Hepatocyte (in vitro differentiated cells): Measurements from ENCODE around the gene SRR.
"Not testable (repeated sequence)": the region's sequence is repeated elsewhere in the genome, so short reads cannot be mapped to it uniquely, and the experiment has no call there.

Source experiments
- CTCF ChIP-seq: fragments of 200-600 bp; sonication (generic); IDR thresholded peaks from 2 replicates; pipeline ENCODE4 v1.5.1; 2016; ENCODE audit warnings: antibody characterized with exemption, mild to moderate bottlenecking; ENCODE audit not compliant: poor library complexity
- EZH2 ChIP-seq: fragments of 200-600 bp; sonication (generic); IDR thresholded peaks from 2 replicates; pipeline ENCODE4 v1.6.1; 2016; ENCODE audit warnings: antibody characterized with exemption, mild to moderate bottlenecking, borderline replicate concordance
- EZH2phosphoT487 ChIP-seq: fragments of 200-600 bp; sonication (generic); IDR thresholded peaks from one replicate; pipeline ENCODE4 v1.6.1; 2018; ENCODE audit warnings: antibody characterized with exemption, mild to moderate bottlenecking, low read depth, moderate library complexity; ENCODE audit not compliant: unreplicated experiment, severe bottlenecking

DNA sequence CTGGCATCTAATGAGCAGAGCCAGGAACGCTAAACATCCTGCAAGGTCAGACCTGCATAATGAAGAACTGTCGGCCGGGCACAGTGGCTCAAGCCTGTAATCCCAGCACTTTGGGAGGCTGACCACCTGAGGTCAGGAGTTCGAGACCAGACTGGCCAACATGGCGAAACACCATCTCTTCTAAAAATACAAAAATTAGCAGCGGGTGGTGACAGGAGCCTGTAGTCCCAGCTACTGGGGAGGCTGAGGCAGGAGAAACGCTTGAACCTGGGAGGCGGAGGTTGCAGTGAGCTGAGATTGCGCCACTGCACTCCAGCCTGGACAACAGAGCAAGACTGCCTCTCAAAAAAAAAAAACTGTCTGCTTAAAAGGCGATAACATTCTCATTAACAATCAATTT is 38.6 kb upstream of the SRR start:
- not testable (repeated sequence) for TF ChIP-seq CTCF, EZH2, EZH2phosphoT487
